ENCODE data around the gene YIPF5. TPM values are rescaled to one million over a fixed set of nuclear protein-coding genes. Genes with fewer than 3 reads are reported as not detected.

YIPF5 gene
- total and polyA plus RNA-seq, 2 of the 4 experiments (the other 2 are of a cell fraction), result 64.4 to 172 TPM

DNA sequence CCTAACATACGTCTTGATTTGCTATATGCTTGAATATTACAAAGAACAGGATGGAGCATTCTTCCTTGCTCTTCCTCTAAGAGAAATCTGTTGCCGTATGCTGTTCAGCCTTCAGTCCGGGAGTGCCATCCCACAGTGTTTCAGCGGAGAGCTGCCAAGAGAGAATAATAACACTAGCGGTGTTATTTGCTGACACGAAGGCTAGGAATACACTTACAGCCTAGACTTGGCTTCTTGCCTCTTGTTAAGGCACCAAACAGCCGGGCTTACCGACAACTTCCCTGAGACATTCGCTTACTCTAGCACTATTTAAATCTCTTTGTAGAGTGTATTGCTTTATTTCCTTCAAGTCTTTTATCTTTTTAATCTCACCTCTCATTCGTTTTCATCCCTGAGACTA lies 31.6 kb upstream of the YIPF5 start:
- H3K56ac ChIP-seq (ENCODE audit: extremely low read depth, insufficient read depth, low read length), result no peak overlapping the region
- ChIA-PET POLR2A (ENCODE audit: unreplicated experiment) (no interaction called here), CTCF (no interaction called here)
- H3K79me1 ChIP-seq (ENCODE audit: low read depth in 1 of 2, low read length in 2 of 2), result no peaks in the 10 kb centered on the region
- peak overlapping the region; percentile 33; the same call in 1 of the 2 replicates for H3K4me2 ChIP-seq (ENCODE audit: low read depth, low read length)
- no peak overlapping the region for H4K5ac ChIP-seq (ENCODE audit: low read depth, low read length)
- H3K18ac ChIP-seq (ENCODE audit: low read depth, low read length), result no peak overlapping the region
- no peaks in the 10 kb centered on the region for H4K20me1 ChIP-seq (ENCODE audit: insufficient read depth, low read length)
- no peaks in the 10 kb centered on the region for H3K36me3 ChIP-seq (ENCODE audit: control insufficient read depth, insufficient read depth, low read length)
- H2AK5ac ChIP-seq (ENCODE audit: low read depth, low read length), result no peak overlapping the region
- H2BK5ac ChIP-seq (ENCODE audit: low read depth, low read length, poor library complexity, severe bottlenecking), result no peak overlapping the region
- no peak overlapping the region; a peak in 1 of 4 replicates for H4K8ac ChIP-seq (ENCODE audit: low read depth in 2 of 2, low read length in 2 of 2)
- no peak overlapping the region for H2BK120ac ChIP-seq (ENCODE audit: low read depth, low read length)
- ATAC-seq (ENCODE audit: low read depth) (no peak), DNase-seq (no peak)
- in situ Hi-C loops (cut with MboI; ENCODE audit: low sequenced_read_pairs) (loop anchor here (5.0 to 25.0 kb wide), 4 partner anchors 1135 to 1853 kb away; no protein-coding TSS in a partner anchor), dilution Hi-C loops (cut with HindIII; ENCODE audit: low sequenced_read_pairs, unreplicated experiment) (no loop called here), intact Hi-C loops (cut with micrococcal nuclease) (loop anchor here (2.0 to 10.0 kb wide), 4 partner anchors 345 to 1923 kb away; no protein-coding TSS in a partner anchor)
- BruUV-seq (replicated peaks), result no TSS peak
- H3K27me3 ChIP-seq (ENCODE audit: control insufficient read depth, insufficient read depth, low read length), result peaks cover 6% of the 10 kb centered on the region
- H3K23ac ChIP-seq (ENCODE audit: low read depth, low read length), result 0 out of 2 replicates have a peak overlapping the region, but pooled peaks have one; percentile 27
- H4K91ac ChIP-seq (ENCODE audit: insufficient read depth, low read depth, low read length), result no peak overlapping the region
- no peak overlapping the region for H2BK20ac ChIP-seq (ENCODE audit: low read depth, low read length)
- peak overlapping the region; percentile 21; the same call in 1 of the 3 replicates for H2BK15ac ChIP-seq (ENCODE audit: low read depth, low read length)
- H3K4me3 ChIP-seq (ENCODE audit: insufficient read depth, low read depth, low read length), result no peak overlapping the region
- H3K4me1 ChIP-seq (ENCODE audit: control insufficient read depth, insufficient read depth, low read length), result peaks cover 6% of the 10 kb centered on the region
- WGBS, 2 experiments (ENCODE audit: extremely low coverage in 2 of 2, insufficient read length in 1 of 2), result 10% methylated on average over 2 of the region's 10 CpGs; no CpG with 5 or more reads in 1 of the 2 experiments
- no peak overlapping the region for H3K4ac ChIP-seq (ENCODE audit: low read depth, low read length)
- H3K9me3 ChIP-seq (ENCODE audit: control insufficient read depth, insufficient read depth, low read length), result no peaks in the 10 kb centered on the region
- TF ChIP-seq FOS (IDR thresholded peaks at IDR 0.05; ENCODE audit: low read depth, low read length) (no peak), MAFK (IDR thresholded peaks at IDR 0.05; ENCODE audit: low read depth, low read length) (0 out of 2 replicates have a peak, but pooled peaks have one; percentile 10)
- H2AK9ac ChIP-seq (replicated peaks; ENCODE audit: low read depth, low read length, poor library complexity), result no peak overlapping the region
- H3K14ac ChIP-seq (replicated peaks; ENCODE audit: low read depth, low read length), result no peak overlapping the region
- no peak overlapping the region for H3K27ac ChIP-seq (ENCODE audit: insufficient read depth, low read length)
- no peaks in the 10 kb centered on the region for H3K9me1 ChIP-seq (ENCODE audit: insufficient read depth, low read length)
- H2AFZ ChIP-seq (replicated peaks; ENCODE audit: low read length, poor library complexity), result peak overlapping the region; percentile 74
- no peak overlapping the region for H3K9ac ChIP-seq (ENCODE audit: low read depth, low read length)

Measured in IMR-90 (cell line).